ENCODE data around the gene HDAC8.
"Not testable (repeated sequence)": the region's sequence is repeated elsewhere in the genome, so short reads cannot be mapped to it uniquely, and the experiment has no call there.

HDAC8 gene

GRCh38 chrX:72461288-72461687 is 111.4 kb downstream of the HDAC8 start:
- no peak for DNase-seq (ENCODE audit: low read depth in 2 of 2)

DNA sequence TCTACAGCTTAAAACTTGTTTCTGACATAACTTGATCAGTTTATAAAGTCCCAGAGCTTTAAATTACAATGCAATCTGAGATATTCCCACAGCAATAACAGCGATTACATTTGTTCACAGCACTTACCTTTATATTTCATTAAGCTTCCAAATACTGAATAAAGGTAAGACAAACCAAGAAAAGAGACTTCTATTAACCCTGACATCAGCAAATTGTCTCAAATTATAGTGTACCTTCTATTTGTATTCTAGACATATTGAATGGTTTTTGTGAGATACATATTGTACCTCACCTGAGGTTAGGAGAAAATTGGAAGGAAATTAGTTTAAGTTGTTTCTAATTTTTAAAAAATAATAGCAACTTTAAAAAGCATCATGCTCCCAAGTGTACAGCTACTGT is 111.9 kb downstream of the HDAC8 start:
- no peak for DNase-seq (ENCODE audit: low read depth in 2 of 2)

DNA sequence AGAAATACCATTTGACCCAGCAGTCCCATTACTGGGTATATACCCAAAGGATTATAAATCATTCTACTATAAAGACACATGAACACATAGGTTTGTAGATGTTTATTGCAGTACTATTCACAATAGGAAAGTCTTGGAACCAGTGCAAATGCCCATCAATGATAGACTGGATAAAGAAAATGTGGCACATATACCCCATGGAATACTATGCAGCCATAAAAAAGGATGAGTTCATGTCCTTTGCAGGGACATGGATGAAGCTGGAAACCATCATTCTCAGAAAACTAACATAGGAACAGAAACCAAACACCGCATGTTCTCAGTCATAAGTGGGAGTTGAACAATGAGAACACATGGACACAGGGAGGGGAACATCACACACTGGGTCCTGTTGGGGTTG is 123.6 kb downstream of the HDAC8 start:
- DNase-seq (ENCODE audit: low read depth in 2 of 2), result not testable (repeated sequence)

- DNase-seq (ENCODE audit: low read depth in 2 of 2), result not testable (repeated sequence)
Measured at GRCh38 chrX:72440764-72441163, 131.9 kb downstream of the HDAC8 start.

DNA sequence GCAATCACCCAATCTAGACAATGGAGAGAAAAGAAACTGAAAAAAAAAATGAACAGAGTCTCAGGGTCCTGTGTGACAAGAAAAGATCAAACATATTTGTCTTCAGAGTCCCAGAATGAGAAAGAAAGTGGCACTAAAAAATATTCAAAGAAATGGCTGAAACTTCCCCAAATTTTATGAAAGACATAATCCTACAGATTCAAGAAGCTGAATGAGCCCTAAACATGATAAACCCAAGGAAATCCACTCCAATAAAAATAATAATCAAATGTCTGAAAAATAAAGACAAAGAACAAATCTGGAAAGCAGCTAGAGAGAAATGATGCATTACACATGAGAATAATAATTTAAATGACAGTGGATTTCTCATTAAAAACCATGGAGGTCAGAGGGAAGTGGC is 136.6 kb downstream of the HDAC8 start:
- DNase-seq (ENCODE audit: low read depth in 2 of 2), result no peak

- no peak for DNase-seq (ENCODE audit: low read depth in 2 of 2)
Measured at GRCh38 chrX:72430405-72430968, 142.2 kb downstream of the HDAC8 start.

GRCh38 chrX:72421797-72422196 is 150.8 kb downstream of the HDAC8 start:
- no peak for DNase-seq (ENCODE audit: low read depth in 2 of 2)

- no peak for DNase-seq (ENCODE audit: low read depth in 2 of 2)
Measured at GRCh38 chrX:72409993-72410392, 162.7 kb downstream of the HDAC8 start.

DNA sequence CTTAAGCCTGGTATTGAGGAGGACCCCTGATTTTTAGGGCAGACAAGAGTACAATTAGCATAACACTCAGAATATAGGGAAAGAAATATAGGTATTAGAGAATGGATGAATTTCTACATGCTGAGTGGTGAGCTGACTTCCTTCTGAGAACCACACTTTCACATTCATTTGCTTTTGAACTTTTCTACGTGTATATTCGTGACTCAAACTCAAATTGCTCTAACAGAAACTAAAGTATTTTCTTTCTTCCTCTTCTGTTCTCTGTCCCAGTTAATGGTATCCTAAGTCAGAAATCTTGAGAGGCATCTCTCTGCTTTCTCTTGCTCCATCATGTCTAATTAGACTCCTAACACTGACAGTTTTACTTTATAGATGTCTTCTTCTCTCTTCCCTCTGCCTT is 163.8 kb downstream of the HDAC8 start:
- no peak for DNase-seq (ENCODE audit: low read depth in 2 of 2)

DNA sequence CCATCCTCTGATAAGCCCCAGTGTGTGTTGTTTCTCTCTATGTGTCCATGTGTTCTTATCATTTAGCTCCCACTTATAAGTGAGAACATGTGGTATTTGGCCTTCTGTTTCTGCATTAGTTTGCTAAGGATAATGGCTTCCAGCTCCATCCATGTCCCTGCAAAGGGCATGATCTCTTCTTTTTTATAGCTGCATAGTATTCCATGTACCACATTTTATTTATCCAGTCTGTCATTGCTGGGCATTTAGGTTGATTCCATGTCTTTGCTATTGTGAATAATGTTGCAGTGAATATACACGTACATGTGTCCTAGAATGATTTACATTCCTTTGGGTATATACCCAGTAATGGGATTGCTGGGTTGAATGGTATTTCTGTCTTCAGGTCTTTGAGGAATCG is 167.5 kb downstream of the HDAC8 start:
- DNase-seq (ENCODE audit: low read depth in 2 of 2), result not testable (repeated sequence)

DNA sequence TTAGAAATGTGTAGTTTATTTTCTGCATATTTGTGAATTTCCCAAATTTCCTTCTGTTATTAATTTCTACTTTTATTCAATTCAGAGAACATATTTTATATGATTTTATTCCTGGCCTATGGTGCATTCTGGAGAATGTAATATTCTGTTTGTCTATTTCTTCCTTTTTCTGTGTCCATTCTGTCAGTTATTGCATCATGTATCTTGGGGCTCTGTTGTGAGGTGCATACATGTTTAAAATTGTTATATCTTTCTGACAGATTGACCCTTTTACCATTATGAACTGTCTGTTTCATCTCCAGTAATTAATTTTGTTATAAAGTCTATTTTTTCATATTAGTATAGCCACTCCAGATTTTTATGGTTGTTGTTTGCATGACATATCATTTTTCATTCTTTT is 170.0 kb downstream of the HDAC8 start:
- DNase-seq (ENCODE audit: low read depth in 2 of 2), result no peak

DNA sequence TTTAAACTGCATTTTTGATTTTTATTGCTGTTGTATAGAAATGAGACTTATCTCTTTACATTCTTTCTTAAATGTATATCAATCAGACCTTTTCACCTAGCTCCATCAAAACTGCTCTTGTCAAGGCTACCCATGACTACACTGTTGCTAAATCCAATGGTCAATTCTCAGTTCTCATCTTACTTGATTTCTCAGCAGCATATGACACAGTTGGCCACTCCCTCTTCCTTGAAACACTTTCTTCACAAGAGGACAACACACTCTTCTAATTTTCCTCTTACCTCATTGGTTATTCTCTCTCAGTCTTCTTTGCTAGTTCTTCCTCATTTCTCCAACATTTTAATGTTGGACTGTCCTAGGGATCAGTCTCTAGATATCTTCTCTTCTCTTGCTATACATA is 172.8 kb downstream of the HDAC8 start:
- no peak for DNase-seq (ENCODE audit: low read depth in 2 of 2)

DNA sequence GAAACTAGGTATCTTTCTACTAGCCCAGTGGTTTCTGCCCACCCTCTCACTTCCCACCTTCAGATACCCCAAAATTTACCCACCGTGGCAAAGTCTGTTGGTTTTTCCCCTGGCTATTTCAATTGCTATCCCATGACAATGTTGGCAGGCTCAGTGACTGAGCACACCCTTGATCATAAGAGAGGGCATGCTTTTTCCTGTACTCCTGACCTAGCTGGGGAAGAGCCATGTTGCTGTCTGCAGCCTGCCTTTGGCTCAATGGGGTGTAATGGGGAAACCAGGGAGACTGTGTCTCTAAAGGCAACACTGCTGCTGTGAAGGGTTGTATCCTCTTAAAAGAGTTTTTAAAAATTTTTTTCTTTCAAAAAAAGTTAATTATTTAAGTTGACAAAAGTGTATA is 176.5 kb downstream of the HDAC8 start:
- no peak for DNase-seq (ENCODE audit: low read depth in 2 of 2)

- no peak for DNase-seq (ENCODE audit: low read depth in 2 of 2)
Measured at GRCh38 chrX:72395237-72395636, 177.4 kb downstream of the HDAC8 start.

DNA sequence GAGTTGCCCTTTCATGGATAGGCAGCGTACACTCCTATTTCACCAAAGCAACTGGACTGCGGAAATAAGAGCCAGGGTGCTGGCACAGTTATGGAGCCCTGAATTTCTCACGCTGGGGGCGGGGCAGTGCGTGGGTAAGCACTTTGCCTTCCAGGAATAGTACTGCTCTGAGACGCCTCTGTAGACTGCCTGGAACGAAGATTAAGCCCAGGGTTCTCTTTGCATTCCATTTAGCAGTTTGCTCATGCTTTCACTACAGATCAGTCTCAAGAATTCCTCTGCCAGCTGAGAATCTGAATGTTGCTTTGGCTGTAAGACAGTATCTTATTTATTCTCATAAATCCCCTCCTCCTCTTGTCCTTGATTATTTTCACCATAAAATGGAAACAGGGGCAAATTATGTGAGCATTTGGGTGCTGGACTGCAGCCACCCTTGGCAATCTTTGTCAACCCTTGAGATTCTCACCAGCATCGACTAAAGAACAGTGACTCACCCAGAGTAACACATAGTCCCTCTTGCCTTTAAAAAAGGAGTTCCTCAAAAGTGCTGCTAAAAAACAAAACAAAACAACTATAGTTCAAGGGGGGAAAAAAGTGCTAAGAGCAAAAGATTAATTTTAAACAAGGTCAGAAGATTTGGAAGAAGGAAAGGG is 178.0 kb downstream of the HDAC8 start:
- DNase-seq (ENCODE audit: low read depth in 2 of 2), result no peak

- no peak for DNase-seq (ENCODE audit: low read depth in 2 of 2)
Measured at GRCh38 chrX:72393836-72394517, 178.7 kb downstream of the HDAC8 start.

DNA sequence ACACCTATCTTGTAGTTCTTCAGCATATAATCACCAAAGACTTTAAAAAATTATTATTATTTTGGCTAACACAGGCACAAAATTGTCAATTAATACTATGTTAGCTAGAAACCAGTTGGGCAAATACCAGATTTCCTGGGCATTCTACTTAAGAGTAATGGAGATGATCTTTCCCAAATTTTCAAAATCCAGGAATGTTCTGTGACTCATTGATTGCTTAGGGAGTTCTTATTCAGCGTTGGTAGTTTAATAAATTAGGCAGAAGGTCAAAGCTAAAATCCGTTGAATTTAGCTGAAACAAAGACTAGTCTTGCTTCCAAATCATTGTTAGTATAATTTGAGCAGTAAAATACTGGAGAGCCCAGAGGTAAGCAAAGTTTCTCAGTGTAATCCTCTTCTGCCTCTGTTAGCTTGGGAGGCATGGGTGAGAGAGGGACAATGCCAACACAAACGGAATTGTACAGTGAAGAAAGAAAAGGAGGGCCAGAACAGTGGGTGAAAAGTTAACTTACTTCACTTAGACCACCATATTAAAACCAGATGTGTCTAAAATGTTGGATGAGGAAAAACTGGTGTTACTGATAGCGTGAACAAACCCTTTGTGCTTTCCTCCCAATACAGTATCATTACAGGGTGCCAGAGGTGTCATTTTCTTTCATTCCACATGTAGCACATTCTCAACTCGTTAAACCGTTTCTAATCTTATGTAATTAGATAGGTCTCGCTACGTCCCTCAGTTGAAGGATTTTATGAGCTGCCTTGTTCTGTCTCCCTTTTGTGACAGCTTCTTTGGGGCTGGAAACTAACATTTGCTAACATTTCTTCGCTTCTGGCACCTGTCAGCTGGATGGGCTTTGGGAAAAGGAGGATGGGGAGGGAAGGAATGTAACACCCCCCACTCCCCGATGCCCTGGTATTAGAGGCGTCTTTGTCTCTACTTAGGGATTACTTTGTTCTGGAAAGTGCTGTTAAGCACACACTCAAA is 179.5 kb downstream of the HDAC8 start:
- DNase-seq (ENCODE audit: low read depth in 2 of 2), result no peak

GRCh38 chrX:72392042-72392441 is 180.6 kb downstream of the HDAC8 start:
- no peak for DNase-seq (ENCODE audit: low read depth in 2 of 2)

GRCh38 chrX:72387247-72387646 is 185.4 kb downstream of the HDAC8 start:
- no peak for DNase-seq (ENCODE audit: low read depth in 2 of 2)

DNA sequence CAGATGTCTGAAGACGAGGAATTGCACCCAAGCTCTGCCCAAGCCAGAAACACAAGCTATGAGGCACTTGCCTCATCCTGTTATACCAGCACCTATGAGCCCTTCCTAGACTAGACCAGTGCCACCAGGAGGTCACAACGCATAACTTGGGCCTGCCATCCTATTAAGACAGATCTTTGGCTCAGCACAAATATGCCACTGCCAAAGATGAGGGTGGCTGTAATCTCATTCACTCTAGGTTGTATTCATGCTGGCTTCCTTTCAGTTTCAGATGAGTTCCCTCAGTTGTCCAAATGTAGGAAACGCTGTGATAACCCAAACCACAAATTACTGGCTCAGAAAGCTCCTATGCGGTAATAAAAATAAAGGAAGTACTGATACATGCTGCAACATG is 190.4 kb downstream of the HDAC8 start:
- DNase-seq (ENCODE audit: low read depth in 2 of 2), result no peak

DNA sequence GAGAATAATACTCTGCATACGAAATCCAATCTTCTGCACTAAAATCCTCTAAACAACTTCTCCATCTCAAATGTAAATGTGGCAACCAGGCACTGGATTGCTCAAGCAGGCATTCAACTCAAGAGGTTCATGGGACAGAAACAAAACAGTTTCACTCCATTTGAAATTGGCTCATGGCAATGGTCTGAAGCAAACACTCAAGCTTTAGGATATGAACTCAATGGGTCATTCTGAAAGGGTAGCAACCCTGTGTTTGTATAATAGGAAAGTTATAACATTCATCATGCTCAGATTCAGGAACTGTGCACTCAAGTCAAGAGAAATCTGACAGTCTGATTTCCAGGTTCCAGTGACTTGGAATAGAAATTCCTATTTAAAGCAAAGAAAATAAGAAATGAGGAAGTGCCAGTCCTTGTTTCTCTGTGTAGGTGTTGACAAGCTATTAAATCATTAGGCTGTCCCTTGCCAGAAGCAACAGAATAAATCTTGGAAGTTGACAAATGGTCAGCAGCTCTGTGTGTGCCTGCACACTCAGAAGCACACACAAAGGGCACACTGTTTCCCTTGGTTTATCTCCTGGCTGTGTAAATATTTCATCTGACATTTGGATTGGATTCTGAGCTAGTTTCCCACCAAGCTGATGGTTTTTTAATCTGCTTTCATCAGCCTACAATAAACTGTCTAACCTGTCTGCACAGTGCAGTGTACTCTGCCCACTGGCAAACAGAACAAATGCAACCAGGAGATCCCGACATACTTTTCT is 191.0 kb downstream of the HDAC8 start:
- no peak for DNase-seq (ENCODE audit: low read depth in 2 of 2)

All from stimulated activated CD8-positive, alpha-beta memory T cell treated with anti-CD3 and anti-CD28 coated beads, Interleukin-15, amount 100 ng/mL, for 4 hours (primary cell).